HepG2 (cell line): ENCODE data around the gene UST. TPM values are rescaled to one million over a fixed set of nuclear protein-coding genes. Genes with fewer than 3 reads are reported as not detected.

ENCODE experiments used
- AHDC1 ChIP-seq: sonication (generic); formaldehyde crosslinking; IDR thresholded peaks from 2 replicates; pipeline ENCODE4 v1.5.1; 2020; ENCODE audit warnings: mild to moderate bottlenecking, missing genetic modification reagents, borderline replicate concordance
- CBX5 ChIP-seq: sonication (generic); formaldehyde crosslinking; IDR thresholded peaks from 2 replicates; pipeline ENCODE4 v1.4.0; 2020; ENCODE audit warnings: missing genetic modification reagents, borderline replicate concordance
- MXD1 ChIP-seq: sonication (generic); formaldehyde crosslinking; IDR thresholded peaks from 2 replicates; pipeline ENCODE4 v1.4.0; 2020; ENCODE audit warnings: mild to moderate bottlenecking, missing genetic modification reagents
- NCOA1 ChIP-seq: sonication (generic); formaldehyde crosslinking; IDR thresholded peaks from 2 replicates; pipeline ENCODE4 v1.9.0; 2021; ENCODE audit warnings: missing genetic modification reagents
- PHF5A ChIP-seq: IDR thresholded peaks from one replicate; pipeline ENCODE4 v1.6.1; 2018; ENCODE audit warnings: low read depth, missing genetic modification reagents; ENCODE audit not compliant: unreplicated experiment
- SMAD3 ChIP-seq: sonication (generic); formaldehyde crosslinking; IDR thresholded peaks from 2 replicates; pipeline ENCODE4 v1.4.0; 2020; ENCODE audit warnings: missing genetic modification reagents
- SRY ChIP-seq: sonication (generic); formaldehyde crosslinking; IDR thresholded peaks from 2 replicates; pipeline ENCODE4 v1.8.0; 2022; ENCODE audit warnings: mild to moderate bottlenecking, missing genetic modification reagents
- TARDBP ChIP-seq: sonication (generic); formaldehyde crosslinking; IDR thresholded peaks from 2 replicates; pipeline ENCODE4 v1.8.0; 2022; ENCODE audit warnings: mild to moderate bottlenecking, missing genetic modification reagents
- ZNF121 ChIP-seq: sonication (generic); formaldehyde crosslinking; IDR thresholded peaks from 2 replicates; pipeline ENCODE4 v1.5.0; 2020; ENCODE audit warnings: mild to moderate bottlenecking, missing genetic modification reagents
- ZNF337 ChIP-seq: sonication (generic); formaldehyde crosslinking; IDR thresholded peaks from 2 replicates; pipeline ENCODE4 v1.5.1; 2020; ENCODE audit warnings: missing genetic modification reagents, low read depth, mild to moderate bottlenecking, borderline replicate concordance
- ZNF644 ChIP-seq: IDR thresholded peaks from 2 replicates; pipeline ENCODE4 v1.6.1; 2016; ENCODE audit warnings: low read depth
- polyA plus RNA-seq, 8 experiments: library from polyadenylated mRNA; depleted of rRNA in 3 of 8; stranded (reverse) in 7 of 8; unstranded in 1 of 8; fragments of >200 nt; fragmentation: Illumina TruSeq in 4 of 8; extraction: Trizol in 4 of 8; gene quantifications; 2 replicates each; pipeline versions ENCODE4 v1.2.1 to v1.2.3, GENCODE V29; 2011 to 2016; ENCODE audit warnings: low read depth in 4 of 8, missing spikeins in 1 of 8, mixed read lengths in 1 of 8; ENCODE audit not compliant: insufficient read depth in 1 of 8
- total RNA-seq, 5 experiments: library from RNA; depleted of rRNA; stranded (reverse); fragments of >200 nt; fragmentation: Illumina TruSeq; extraction: Trizol; gene quantifications; 2 replicates each; pipeline ENCODE4 v1.2.3, GENCODE V29; 2016; ENCODE audit warnings: low read depth in 1 of 5

UST gene
- total and polyA plus RNA-seq, 2 of the 13 experiments (the other 11 are each of a cell fraction or from before 2014, with no cell fraction given) = 0.27 TPM; not detected in 1

- no peak for TF ChIP-seq AHDC1 (CRISPR knock-in tag)
- TF ChIP-seq MXD1 = no peak
- no peak for TF ChIP-seq NCOA1 (CRISPR knock-in tag)
- no peak for TF ChIP-seq ZNF121
- no peak for TF ChIP-seq PHF5A (CRISPR knock-in tag)
- no peak for TF ChIP-seq CBX5 (CRISPR knock-in tag)
- no peak for TF ChIP-seq ZNF644
- TF ChIP-seq SRY = no peak
- no peak for TF ChIP-seq ZNF337 (CRISPR knock-in tag)
- no peak for TF ChIP-seq SMAD3 (CRISPR knock-in tag)
- no peak for TF ChIP-seq TARDBP
- TF ChIP-seq, all 625 proteins: peak for 0
Observed at GRCh38 chr6:148697895-148698440, 48.9 kb upstream of the UST start (continued).
